GM19099 (cell line): ENCODE data around the gene FOXO6.

Experiments
- POLR2A ChIP-seq: IDR thresholded peaks from 3 replicates; pipeline ENCODE4 v1.6.1; 2011; ENCODE audit warnings: low read depth; ENCODE audit not compliant: insufficient read length; ENCODE audit errors: extremely low read depth

The FOXO6 gene

DNA sequence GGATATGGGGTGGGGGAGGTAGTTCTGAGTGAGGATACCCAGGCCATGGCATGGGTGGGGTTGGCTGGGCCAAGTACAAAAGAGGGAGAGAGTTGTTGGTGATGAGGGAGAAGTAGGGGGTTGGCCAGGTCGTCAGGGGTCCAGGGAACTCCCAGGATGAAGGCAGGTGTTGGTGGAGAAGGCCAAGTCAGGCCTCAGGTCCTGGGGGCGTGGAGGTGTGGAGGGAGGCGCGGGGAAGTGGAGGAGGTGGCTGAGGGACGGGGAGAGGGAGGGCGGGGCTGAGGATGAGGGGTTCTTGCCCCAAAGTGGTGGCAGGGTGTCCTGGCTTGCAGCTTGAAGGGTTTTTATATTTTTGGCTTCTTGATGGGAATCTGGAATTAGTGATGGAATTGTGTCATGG, 61.1 kb downstream of the FOXO6 start:
- TF ChIP-seq POLR2A: no peak

DNA sequence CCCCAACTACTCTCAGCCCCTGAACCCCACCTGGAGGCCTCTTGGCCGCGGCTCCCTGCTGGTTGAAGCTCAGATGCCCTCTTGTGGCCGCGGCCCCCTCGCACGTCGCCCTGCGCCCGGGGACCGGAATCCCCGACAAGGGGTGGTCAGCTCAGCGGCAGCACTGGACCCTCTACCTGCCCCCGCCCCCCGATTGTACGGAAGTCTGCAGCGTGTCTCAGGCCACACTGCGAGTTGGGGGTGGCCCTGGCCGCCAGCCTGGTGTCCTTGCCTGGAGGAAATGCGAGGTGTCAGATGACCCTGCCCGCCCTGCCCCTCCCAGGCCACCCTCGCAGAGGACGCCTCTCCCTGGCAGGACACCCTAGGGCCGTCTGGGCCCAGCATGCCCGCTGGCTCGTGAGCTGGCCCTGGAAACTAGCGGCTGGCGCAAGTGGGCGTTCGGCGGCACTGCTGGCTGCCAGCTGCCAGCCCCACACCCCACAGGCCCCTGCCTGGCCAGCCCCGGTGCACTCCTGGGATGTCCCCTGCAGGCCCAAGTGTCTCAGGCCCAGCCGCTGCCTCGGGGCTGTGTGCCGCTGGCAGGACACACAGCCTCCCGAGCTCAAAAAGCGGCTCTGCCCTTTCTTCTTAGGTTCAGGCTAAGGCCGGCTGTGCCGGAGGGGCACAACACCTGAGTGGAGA, 62.4 kb downstream of the FOXO6 start:
- TF ChIP-seq POLR2A: no peak

DNA sequence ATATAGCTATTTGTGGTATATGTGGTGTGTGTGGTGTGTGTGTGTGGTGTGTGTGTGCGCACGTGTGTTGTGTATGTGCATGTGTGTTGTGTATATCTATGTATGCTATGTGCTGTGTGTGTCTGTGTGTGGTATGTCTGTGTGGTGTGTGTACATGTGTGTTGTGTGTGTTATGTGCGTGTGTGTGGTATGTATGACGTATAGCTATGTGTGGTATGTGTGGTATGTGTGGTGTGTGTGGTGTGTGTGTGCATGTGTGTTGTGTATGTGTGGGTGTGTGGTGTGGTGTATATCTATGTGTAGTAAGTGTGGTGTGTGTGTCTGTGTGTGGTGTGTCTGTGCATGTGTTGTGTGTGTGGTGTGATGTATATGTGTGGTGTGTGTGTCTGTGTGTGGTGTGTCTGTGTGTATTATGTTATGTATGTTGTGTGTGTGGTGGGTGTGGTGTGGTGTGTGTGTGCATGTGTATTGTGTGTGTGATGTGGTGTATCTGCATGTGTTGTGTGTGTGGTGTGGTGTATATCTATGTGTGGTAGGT, 63.4 kb downstream of the FOXO6 start:
- no peak for TF ChIP-seq POLR2A

DNA sequence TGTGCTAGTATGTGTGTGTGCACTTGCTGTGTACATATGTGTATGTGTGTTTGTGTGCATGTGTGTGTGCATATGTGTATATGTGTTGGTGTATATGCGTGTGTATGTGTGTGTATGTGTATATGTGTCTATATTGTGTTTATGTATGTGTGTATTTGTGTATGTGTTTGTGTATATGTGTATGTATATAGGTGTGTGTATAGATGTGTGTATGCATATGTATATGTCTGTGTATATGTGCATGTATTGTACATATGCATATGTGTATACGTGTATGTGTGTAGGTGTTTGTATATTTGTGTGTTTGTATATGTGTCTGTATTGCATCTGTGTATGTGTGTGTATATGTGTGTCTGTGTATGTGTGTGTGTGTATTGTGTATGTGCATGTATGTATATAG, 64.1 kb downstream of the FOXO6 start:
- no peak for TF ChIP-seq POLR2A

DNA sequence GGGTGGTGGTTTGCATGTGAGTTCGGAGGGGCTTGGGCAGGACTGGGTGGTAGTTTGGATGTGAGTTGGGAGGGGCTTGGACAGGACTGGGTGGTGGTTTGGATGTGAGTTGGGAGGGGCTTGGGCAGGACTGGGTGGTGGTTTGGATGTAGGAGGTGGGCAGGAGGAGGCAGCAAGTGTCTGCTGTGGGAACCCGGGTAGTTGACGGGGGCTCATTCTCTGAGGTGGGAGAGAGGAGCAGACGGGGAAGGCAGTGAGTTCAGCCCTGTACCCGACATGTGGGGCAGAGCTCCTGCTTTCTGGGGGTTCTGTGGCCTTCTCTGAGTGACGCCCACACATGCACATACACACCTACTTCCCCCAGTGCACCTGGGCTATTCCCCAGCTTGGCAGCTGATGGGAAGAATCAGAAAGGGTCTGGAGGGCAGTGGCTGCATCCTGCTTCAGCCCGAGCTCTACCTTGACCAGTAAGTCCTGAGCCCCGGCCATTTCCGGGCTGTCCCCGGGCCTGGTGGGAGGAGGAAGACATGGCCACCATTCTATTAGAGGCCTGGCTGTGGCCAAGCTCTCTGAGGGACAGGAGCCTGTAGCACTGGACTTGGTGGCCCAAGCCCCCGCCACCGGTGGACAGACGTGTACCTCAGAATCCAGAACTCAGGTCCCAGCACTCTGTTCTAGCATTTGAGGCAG, 65.1 kb downstream of the FOXO6 start:
- TF ChIP-seq POLR2A: no peak

DNA sequence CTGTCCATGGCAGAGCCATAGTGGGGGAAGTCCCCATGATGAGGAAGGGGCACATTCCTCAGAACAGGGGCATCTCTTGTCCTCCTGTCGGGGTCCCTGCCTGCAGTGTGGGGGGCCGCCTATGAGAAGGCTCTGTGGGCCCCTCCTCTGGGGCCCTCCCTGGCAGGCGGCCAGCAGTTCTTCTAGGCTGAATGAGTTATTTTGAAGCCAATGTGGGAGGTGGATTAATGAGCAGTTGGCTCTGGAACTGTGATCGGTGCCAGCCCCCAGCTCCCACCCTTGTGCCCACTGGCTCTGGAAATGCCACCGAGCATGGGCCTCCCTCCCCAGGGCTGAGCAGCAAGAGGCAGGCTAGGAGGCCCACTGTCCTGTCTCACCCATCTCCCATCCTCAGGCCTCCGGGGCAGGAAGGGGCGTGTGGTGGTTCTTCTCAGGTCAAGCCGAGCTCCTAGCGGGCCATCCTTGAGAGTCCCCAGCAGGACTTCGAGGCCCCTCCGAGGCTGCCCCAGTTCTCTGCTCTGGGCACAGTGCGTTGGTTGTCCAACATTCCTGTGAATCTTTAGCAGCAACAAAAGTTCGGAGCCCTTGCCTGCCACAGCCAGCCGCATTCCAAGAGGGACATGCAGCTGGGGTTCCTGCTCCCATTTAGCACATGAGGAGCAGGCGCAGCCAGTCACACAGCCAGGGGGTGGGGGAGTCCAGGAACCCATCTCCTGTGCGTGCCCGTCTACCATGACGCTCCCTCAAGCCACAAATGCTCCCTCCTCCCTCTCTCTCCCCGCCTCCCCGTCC, 66.1 kb downstream of the FOXO6 start:
- no peak for TF ChIP-seq POLR2A

DNA sequence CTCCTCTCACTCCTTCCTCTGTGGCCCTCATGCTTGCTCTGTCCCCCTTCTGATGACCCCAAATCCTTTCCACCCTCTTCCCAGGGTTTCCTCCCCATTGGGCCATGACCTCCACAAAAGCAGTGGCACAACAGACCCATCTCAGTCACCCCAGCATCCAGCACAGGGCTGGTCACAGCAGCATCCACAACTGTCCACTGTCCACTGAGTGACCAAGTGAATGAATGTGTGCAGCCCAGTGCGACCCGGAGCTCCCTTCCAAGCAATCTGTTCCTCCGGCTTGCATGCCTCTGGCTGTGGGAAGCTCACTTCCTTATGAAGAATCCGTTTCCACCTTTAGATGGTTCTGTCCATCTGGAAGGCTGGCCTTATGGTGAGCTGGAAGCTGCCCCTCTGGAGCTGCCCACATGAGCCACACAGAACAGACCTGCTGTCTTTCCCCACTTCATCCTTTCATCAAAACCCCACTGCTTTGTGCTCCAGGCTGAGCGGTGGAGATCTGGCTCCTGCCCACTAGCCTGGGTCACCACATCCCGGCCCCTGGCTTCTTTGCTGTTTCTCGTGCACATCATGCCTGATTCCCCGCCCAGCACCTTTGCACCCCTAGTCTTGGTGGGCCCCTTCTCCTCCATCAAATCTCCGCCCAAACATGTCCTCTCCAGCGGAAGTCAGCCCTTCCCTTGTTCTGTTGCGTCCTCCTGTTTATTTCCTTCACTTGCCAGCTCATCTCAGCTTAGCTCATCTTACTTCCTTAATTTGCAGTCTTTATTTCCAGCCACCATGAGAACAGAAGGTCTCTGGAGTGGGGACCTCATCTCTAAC, 66.9 kb downstream of the FOXO6 start:
- TF ChIP-seq POLR2A: no peak

DNA sequence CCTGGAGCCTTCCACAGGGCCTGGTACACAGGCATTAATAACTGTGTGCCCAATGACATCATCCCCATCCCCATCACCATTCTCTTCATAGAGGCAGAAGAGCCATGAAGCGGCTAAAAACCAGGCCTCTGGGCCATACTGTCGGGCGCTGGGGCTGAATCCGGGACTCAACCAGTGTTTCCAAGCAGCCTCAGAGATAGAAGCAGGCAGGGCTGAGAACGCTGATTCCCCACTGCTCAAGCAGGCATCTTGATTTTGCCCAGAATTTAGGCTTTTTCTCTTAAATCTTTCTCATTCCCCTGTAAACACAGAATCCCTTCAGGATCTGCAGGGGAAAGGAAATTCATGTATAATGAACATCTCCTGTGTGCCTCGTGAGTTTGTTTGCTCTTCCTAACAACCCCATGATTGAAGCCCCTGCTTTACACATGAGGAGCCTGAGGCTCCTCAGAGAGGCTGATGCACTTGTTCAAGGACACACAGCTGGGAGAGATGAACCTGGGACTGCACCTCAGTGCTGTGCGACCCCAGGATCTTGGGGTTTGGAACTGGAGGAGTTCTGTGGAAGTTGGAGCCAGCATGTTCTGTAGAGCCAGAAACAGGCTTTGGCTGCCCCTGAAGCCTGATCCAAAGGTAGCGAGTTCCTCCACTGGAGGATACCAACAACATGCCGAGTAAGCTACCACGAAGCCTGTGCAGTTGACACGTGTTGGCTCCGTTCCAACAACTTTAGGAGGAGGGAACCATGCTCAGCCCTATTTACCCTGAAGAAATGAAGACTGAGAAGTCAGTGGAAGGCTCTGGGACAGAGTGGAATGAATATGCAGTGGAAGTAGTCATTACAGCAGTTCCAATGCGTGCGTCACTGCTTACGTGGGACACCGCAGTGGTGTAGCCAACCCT, 67.8 kb downstream of the FOXO6 start:
- no peak for TF ChIP-seq POLR2A

DNA sequence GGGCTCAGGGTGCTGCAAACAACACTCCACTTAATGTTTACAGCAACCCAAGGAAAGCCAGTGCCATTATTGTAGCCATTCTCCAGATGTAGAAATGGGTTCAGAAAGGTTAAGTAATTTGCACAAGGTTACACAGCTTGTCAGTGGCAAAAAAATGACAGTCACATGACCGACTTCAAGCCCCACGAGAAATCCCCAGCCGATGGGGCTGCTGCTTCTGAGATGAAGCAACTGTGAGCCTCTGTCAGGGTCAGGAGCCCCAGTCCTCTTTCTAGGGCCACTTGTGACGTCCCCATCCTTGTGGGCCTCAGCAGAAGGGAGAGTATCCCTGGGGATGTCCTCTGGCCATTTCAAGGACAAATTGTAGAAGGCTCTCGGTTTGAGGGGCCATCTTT, 68.4 kb downstream of the FOXO6 start:
- no peak for TF ChIP-seq POLR2A

DNA sequence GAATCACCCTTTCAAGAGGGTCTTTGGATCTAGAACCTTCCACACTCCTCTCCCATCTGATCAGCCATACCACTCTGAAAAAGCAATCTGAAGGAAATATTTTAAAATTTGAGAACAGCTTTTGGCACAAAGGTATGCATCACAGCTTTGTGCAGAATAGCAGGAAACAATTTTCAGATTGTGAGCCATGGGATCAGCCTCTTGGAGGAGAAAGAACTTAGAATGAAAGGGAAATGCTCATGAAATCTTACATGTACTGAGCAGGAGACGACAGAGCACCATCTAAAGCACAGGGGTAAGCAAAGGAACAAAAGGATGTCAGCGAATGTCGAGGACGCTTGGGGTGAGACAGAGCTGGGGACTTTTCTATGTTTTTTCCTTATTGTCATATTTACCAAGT, 68.8 kb downstream of the FOXO6 start:
- no peak for TF ChIP-seq POLR2A

DNA sequence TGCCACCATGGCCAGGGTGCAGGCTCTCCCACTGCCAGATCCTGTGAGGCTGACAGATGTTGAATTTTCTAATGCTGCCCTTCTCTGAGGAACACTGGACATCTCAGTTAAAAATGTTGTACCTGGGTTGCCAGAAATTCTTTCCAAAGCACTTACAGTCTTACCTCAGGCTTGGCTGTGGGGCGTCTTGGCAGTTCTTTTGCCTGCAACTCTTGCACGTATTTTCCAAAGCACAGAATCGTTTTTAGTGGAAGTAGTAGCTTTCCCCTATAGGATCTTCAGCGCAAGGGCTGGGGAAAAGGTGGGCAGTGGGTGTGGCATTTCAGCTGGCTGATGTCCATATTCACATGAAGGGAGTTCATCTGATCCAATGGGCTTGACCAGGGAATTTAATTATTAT, 69.3 kb downstream of the FOXO6 start:
- TF ChIP-seq POLR2A: no peak

DNA sequence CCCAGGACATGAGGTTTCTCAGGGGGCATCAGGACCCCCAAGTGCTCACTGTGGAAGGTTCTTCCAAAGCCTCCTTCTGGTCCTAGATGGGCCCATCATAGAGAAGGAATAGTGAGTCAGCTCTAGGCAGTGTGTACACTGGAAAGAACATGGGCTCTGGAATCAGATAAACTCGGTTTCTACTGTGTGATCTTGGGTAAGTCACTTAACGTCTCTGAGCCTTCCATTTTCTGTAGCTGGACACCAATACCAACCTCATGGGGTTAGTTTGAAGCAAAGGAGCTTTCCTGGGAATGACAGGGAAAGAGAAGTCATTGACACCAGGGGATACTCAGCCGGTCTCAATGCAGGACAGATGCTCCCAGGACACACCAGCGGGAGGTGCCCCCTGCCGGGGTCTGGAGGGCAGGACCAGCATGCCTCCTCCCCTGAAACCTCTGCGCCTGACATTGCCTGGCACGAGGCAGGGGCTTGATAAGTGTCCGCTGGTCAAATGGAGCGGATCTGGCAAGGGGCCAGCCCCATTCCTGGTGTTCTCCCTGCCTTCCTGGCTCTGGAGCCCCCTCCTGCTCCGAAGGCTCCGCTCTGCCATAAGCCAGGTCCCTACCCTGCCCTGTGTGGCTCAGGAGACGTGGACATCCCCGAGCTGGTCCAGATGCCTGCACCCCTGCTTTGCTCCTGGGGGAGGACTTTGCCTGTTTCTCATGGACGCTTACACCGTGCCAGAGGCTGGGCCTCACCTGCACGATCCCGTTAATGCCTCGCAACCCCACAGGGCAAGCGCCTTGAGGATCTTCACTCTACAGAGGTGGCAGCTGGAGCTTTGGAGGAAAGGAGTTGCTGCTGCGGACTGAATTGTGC, 70.5 kb downstream of the FOXO6 start:
- no peak for TF ChIP-seq POLR2A
